Measurements from ENCODE around the gene TIMM17A. TPM values are rescaled to one million over a fixed set of nuclear protein-coding genes. Genes with fewer than 3 reads are reported as not detected.
"Not testable (repeated sequence)": the region's sequence is repeated elsewhere in the genome, so short reads cannot be mapped to it uniquely, and the experiment has no call there.

Gene TIMM17A
- total RNA-seq, 4 donors from 2014 or later, result 18.7 to 34.9 (median 29.7) TPM

DNA sequence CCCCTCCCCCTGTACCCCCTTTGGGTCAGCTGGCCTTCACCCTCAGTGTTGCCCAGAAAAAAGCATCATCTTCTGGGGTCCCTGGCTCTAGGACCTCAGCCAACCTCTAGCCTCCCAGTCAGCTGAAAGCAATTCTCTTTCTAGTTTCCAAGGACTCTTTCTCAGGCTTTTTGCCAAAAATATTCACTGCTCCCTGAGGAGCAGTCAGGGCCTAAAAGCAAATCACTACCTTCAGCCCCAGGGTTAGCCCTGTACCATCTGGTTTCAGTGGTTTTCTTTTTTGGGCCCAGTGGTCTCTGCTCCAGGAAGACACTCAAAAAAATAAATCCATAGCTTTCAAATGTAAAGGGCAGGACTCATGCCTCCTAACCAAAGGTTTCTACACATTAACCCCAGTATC, 5.8 kb upstream of the TIMM17A start:
- H3K27ac ChIP-seq, result peak overlapping the region; percentile 57 to 98

DNA sequence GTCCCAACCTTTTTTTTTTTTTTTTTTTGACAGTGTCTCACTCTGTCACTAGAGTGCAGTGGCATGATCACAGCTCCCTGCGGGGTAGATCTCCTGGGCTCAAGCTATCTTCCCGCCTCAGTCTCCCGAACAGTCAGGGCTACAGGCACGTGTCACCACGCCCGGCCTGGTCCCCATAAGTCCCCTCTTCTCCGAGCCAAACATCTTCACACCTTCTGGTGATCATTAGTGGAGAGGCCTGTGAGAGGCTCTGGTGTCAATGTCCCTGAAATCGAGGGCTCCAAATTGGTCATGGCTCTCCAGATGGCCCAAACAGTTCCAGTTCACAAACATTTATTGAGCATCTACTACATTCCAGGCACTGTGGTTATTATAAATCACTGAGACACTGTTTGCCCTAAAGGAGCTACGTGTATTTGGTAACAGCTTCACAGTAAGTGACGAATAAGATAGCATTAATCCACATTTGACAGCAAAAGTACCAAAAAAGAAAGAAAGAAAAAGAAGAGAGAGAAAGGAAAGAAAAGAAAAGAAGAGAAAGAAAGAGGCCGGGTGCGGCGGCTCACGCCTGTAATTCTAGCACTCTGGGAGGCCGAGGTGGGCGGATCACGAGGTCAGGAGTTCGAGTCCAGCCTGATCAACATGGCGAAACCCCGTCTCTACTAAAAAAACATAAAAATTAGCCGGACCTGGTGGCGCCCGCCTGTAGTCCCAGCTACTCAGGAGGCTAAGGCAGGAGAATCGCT, 867 bp upstream of the TIMM17A start:
- H3K27me3 ChIP-seq, result no peaks in the 10 kb centered on the region
- no peaks in the 10 kb centered on the region for H3K9me3 ChIP-seq
- peak overlapping the region; percentile 66 to 80 for H3K4me3 ChIP-seq
- no peak for TF ChIP-seq CTCF (IDR thresholded peaks at IDR 0.05)
- no peak for TF ChIP-seq POLR2A (IDR thresholded peaks at IDR 0.05)
- intact Hi-C loops (cut with DNase I; ENCODE audit: low total_unique reads), result no loop called here
- H3K36me3 ChIP-seq, result no peaks in the 10 kb centered on the region
- H3K4me1 ChIP-seq, result peaks cover 0 to 10% of the 10 kb centered on the region in 2 donors
- DNase-seq, result no peak
- peak overlapping the region; percentile 84 to 89 for H3K27ac ChIP-seq

More for the DNA sequence above, 5.8 kb upstream of the TIMM17A start:
- intact Hi-C loops (cut with DNase I; ENCODE audit: low total_unique reads), result no loop called here
- no peaks in the 10 kb centered on the region for H3K36me3 ChIP-seq
- no peaks in the 10 kb centered on the region for H3K9me3 ChIP-seq
- no peak for DNase-seq
- H3K27me3 ChIP-seq, result no peaks in the 10 kb centered on the region
- H3K4me3 ChIP-seq, result no peak overlapping the region
- no peaks in the 10 kb centered on the region for H3K4me1 ChIP-seq
- no peak for TF ChIP-seq CTCF (IDR thresholded peaks at IDR 0.05)
- TF ChIP-seq POLR2A (IDR thresholded peaks at IDR 0.05), result no peak

- no peak for DNase-seq
- Histone ChIP-seq H3K4me1 (peaks cover 0 to 10% of the 10 kb centered on the region in 2 donors), H3K4me3 (peak overlapping the region; percentile 66 to 80), H3K27me3 (no peaks in the 10 kb centered on the region), H3K9me3 (no peaks in the 10 kb centered on the region), H3K27ac (peak overlapping the region; percentile 84 to 89), H3K36me3 (no peaks in the 10 kb centered on the region)
- intact Hi-C loops (cut with DNase I; ENCODE audit: low total_unique reads), result no loop called here
- TF ChIP-seq CTCF (IDR thresholded peaks at IDR 0.05) (no peak), POLR2A (IDR thresholded peaks at IDR 0.05) (no peak)
Observed at GRCh38 chr1:201955729-201956143, 433 bp downstream of the TIMM17A start.

DNA sequence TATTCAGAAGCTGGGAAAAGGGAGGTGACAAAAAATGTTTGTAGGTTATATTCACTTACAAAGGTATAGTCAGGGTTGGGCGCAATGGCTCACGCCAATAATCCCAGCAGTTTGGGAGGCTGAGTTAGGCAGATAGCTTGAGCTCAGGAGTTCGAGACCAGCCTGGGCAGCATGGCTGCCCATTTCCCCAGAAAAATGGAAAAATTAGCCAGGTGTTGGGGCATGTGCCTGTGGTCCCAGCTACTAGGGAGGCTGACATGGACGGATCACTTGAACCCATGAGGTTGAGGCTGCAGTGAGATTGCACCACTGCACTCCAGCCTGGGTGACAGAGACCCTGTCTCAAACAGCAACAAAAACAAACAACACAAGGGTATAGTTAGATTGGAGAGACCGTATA, 3.0 kb downstream of the TIMM17A start:
- peaks cover 0 to 10% of the 10 kb centered on the region in 2 donors for H3K4me1 ChIP-seq
- intact Hi-C loops (cut with DNase I; ENCODE audit: low total_unique reads), result no loop called here

GRCh38 chr1:201962382-201962781, 7.1 kb downstream of the TIMM17A start:
- H3K27ac ChIP-seq; intact Hi-C loops (cut with DNase I; ENCODE audit: low total_unique reads); H3K36me3 ChIP-seq; H3K27me3 ChIP-seq; H3K9me3 ChIP-seq; H3K4me3 ChIP-seq; DNase-seq; H3K4me1 ChIP-seq: not testable (repeated sequence)

More for the DNA sequence above, 3.0 kb downstream of the TIMM17A start:
- no peak for DNase-seq
- Histone ChIP-seq H3K36me3 (no peaks in the 10 kb centered on the region), H3K27ac (no peak overlapping the region), H3K9me3 (no peaks in the 10 kb centered on the region), H3K27me3 (no peaks in the 10 kb centered on the region), H3K4me3 (no peak overlapping the region)
- TF ChIP-seq POLR2A (IDR thresholded peaks at IDR 0.05) (no peak), CTCF (IDR thresholded peaks at IDR 0.05) (no peak)
